HG02642 (cell line): ENCODE measurements around the gene CCDC148.
"Not testable (repeated sequence)": the region's sequence is repeated elsewhere in the genome, so short reads cannot be mapped to it uniquely, and the experiment has no call there.

Experiments used
- ATAC-seq: cut with Tn5 transposase; IDR thresholded peaks from one replicate; pipeline ENCODE4 v1.9.1; 2021; ENCODE audit warnings: mild to moderate bottlenecking; ENCODE audit not compliant: unreplicated experiment, poor library complexity

The CCDC148 gene

GRCh38 chr2:158380746-158381145 is 75.8 kb downstream of the CCDC148 start:
- no peak for ATAC-seq

DNA sequence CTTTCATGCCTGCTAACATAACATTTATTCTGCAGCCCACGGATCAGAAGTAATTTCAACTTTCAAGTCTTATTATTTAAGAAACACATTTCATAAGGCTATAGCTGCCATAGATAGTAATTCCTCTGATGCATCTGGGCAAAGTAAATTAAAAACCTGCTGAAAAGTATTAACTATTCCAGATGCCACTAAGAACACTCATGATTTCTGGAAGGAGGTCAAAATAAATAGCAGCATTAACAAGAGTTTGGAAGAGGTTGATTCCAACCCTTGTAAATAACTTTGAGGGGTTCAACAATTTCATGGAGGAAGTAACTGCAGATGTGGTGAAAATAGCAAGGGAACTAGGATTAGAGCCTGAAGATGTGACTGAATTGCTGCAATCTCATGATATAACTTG is 77.6 kb downstream of the CCDC148 start:
- ATAC-seq: no peak

GRCh38 chr2:158366342-158366741 is 90.2 kb downstream of the CCDC148 start:
- no peak for ATAC-seq

- no peak for ATAC-seq
Observed at GRCh38 chr2:158359846-158360245, 96.7 kb downstream of the CCDC148 start.

DNA sequence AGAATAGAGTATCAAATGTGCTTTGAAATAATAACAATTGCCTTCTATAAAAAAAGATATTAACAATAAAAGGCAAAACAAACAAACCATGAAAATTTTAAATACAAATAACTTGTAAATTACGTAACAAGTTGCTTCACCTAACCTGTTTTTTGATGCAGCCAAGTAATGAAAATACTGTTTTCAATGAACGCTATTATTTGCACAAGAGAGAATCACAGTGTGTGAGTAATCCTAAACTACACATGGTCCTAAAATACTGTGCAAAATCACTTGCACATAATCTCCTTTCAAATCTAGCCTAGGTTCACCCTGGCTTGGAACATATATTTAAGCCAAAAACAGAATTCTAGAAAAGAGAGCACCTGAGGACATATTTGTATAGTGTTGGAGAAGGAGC is 98.9 kb downstream of the CCDC148 start:
- no peak for ATAC-seq

GRCh38 chr2:158357122-158357521 is 99.4 kb downstream of the CCDC148 start:
- no peak for ATAC-seq

DNA sequence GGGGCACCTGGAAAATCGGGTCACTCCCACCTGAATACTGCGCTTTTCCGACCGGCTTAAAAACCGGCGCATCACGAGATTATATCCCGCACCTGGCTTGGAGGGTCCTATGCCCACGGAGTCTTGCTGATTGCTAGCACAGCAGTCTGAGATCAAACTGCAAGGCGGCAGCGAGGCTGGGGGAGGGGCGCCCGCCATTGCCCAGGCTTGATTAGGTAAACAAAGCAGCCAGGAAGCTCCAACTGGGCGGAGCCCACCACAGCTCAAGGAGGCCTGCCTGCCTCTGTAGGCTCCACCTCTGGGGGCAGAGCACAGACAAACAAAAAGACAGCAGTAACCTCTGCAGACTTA is 105.1 kb downstream of the CCDC148 start:
- not testable (repeated sequence) for ATAC-seq

GRCh38 chr2:158350751-158351465 is 105.6 kb downstream of the CCDC148 start:
- not testable (repeated sequence) for ATAC-seq

DNA sequence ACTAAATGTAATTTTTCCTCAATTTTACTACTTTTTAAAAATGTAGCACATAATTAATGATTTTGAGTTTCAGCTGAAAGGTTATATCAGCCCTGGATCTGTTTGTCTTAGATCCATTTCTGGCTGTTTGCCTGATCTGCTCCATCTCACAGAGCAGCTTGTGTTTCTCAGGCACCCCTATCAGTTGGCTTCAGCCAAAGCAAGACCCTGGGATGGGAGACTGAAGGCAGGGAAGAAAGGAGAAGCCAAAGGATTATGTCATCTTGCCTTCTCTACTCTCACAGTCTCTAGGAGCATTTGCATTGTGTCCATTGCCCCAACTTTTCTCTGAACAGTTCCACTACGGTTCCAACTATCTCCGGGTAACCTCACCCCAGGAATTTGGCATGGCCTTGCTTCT is 110.5 kb downstream of the CCDC148 start:
- no peak for ATAC-seq

- no peak for ATAC-seq
Observed at GRCh38 chr2:158339513-158339912, 117.0 kb downstream of the CCDC148 start.

DNA sequence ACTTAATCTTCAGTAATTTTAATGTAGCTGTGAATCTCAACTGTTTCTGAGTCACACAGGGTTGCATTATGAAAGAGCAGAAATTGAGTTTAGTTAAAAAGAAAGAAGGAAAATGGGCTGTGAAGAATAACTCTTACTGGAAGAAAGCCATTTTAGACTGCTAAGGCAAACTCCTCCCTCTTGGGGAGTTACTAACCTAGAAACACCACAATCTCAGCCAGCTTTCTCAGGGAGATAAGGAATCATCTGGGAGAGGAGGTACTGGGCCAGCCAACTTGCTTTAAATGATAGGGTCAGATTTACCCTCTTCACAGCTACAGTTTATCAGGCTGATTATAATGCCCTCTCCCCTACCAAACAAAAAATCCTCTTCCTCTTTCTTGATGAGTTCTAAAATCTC is 119.5 kb downstream of the CCDC148 start:
- no peak for ATAC-seq

DNA sequence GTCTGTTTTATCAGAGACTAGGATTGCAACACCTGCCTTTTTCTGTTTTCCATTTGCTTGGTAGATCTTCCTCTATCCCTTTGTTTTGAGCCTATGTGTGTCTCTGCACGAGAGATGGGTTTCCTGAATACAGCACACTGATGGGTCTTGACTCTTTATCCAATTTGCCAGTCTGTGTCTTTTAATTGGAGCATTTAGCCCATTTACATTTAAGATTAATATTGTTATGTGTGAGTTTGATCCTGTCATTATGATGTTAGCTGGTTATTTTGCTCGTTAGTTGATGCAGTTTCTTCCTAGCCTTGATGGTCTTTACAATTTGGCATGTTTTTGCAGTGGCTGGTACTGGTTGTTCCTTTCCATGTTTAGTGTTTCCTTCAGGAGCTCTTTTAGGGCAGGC is 124.8 kb downstream of the CCDC148 start:
- ATAC-seq: not testable (repeated sequence)

GRCh38 chr2:158325782-158326340 is 130.7 kb downstream of the CCDC148 start:
- ATAC-seq: no peak

DNA sequence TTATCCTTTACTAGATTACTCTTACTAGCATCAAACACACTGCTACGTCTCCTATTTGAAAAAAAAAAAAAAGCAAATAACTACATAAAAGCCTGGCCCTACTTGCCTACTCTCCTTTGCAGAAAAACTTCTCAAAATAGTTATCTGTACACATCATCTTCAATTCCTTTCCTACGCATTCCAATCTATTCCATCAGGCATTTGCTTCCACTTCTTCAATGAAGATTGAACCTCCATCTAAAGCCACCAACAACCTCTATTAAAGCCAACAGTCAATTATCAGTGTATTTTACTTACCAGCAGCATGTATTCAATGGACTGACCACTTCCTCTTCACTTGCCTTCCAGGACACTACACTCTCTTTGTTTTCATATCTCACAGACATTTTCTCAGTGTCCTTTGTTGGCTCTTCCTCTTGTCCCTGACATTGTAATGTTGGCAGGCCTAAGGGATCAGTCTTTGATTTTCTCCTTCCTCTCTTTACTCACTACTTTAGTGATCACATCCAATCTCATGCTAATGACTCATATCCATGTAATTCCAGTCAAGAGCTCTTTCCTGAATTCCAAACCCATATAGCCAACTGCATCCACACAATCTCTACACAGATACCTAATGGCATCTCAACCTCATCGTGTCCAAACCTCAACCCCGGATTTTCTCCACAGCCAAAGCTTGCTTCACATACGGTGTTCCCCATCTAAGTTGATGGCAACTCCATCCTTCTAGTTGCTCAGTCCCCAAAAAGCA is 131.3 kb downstream of the CCDC148 start:
- no peak for ATAC-seq

DNA sequence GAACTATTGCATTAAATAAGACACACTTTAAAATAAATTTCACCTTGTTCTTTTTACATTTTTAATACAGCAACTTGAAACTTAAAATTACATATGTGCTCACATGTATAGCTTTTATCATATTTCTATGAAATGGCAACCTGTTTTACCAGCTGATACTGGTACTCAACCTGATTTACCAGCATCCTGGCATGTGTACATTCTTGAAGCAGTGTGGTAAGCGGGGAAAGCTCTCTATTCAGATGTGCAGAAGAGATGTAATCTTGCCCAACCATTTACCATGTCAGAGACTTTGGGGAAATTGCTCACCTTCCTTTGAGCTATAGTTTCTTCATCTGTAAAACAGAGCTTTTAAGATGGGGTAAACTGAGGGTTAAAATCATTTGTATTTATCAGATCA is 133.2 kb downstream of the CCDC148 start:
- ATAC-seq: no peak

- ATAC-seq: no peak
Observed at GRCh38 chr2:158321264-158321663, 135.3 kb downstream of the CCDC148 start.

GRCh38 chr2:158319269-158319668 is 137.3 kb downstream of the CCDC148 start:
- no peak for ATAC-seq

- no peak for ATAC-seq
Observed at GRCh38 chr2:158317642-158318041, 138.9 kb downstream of the CCDC148 start.

DNA sequence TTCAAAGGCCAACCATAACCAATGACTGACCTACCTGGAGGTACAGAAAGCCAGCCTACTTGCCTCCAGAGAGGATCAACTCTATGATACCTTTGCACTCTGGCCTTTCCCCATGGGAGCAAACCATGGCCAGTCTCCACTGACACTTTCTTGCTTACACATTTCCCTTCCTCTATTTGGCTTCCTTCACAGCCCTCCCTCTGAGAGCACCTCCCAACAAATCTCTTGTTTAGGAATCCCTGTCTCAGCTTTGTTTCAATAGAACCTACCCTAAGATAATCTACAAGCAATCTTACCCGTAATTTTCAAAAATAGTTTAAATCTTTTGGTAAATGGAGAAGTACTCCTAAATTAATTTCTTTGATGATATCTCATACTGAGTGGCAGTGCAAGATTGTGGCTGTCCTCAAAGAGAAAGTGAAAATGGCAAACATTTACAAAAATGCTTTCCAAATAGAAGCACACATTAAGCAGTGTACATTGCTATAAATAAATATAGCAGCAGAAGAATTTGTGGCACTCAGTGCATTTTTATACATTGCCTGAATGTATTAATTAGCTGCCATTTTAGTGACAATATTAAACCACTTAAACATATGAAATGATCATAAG is 140.6 kb downstream of the CCDC148 start:
- ATAC-seq: no peak

- no peak for ATAC-seq
Observed at GRCh38 chr2:158315000-158315399, 141.6 kb downstream of the CCDC148 start.

DNA sequence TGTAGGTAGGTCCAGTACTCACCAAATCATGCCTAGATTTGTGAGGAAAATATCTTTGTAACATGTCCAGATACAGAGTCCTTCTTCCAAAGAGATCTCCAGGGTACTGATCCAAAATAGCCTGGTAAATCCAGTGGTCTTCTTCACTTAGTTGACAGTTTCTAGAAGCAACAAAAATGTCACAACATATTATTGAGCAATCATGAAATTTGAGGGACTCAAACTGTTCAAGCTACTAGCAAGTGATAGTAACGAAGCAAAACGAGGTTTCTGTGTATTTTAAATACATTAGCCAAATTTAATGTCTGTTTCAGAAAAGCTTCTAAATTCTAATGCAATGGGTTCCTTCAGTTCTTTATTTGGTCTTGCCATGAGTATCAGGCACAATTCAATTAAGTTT is 142.8 kb downstream of the CCDC148 start:
- no peak for ATAC-seq
